ENCODE measurements around the gene SEC31B.

SEC31B gene

GRCh38 chr10:100529475-100530298 lies 10.0 kb upstream of the SEC31B start, which contains the start of gene NDUFB8:
Gene NDUFB8, minus strand, starts transcription at chr10:100529871. Its CDS starts 20 bp downstream, at chr10:100529851.
- peak; percentile 80 for DNase-seq (ENCODE audit: low read depth)

- DNase-seq (ENCODE audit: low read depth) = no peak
Measured at GRCh38 chr10:100528921-100529474, 9.3 kb upstream of the SEC31B start.

- DNase-seq (ENCODE audit: low read depth) = no peak
Measured at GRCh38 chr10:100528123-100528886, 8.6 kb upstream of the SEC31B start.

GRCh38 chr10:100524638-100525037 lies 5.0 kb upstream of the SEC31B start:
- no peak for DNase-seq (ENCODE audit: low read depth)

- DNase-seq (ENCODE audit: low read depth) = no peak
Measured at GRCh38 chr10:100524206-100524605, 4.5 kb upstream of the SEC31B start.

- no peak for DNase-seq (ENCODE audit: low read depth)
Measured at GRCh38 chr10:100522945-100523344, 3.3 kb upstream of the SEC31B start.

- DNase-seq (ENCODE audit: low read depth) = no peak
Measured at GRCh38 chr10:100522107-100522801, 2.6 kb upstream of the SEC31B start.

- no peak for DNase-seq (ENCODE audit: low read depth)
Measured at GRCh38 chr10:100520811-100521210, 1.1 kb upstream of the SEC31B start.

- peak; percentile 45 for DNase-seq (ENCODE audit: low read depth)
Measured at GRCh38 chr10:100518761-100519241, 860 bp downstream of the SEC31B start.

GRCh38 chr10:100516847-100517246 lies 2.8 kb downstream of the SEC31B start:
- DNase-seq (ENCODE audit: low read depth) = no peak

GRCh38 chr10:100515612-100516011 lies 4.0 kb downstream of the SEC31B start:
- DNase-seq (ENCODE audit: low read depth) = no peak

GRCh38 chr10:100510533-100511308 lies 8.9 kb downstream of the SEC31B start:
- DNase-seq (ENCODE audit: low read depth) = peak; percentile 38

- no peak for DNase-seq (ENCODE audit: low read depth)
Measured at GRCh38 chr10:100509241-100509840, 10.3 kb downstream of the SEC31B start.

GRCh38 chr10:100508691-100509150 lies 10.9 kb downstream of the SEC31B start:
- DNase-seq (ENCODE audit: low read depth) = no peak

GRCh38 chr10:100508266-100508665 lies 11.4 kb downstream of the SEC31B start:
- DNase-seq (ENCODE audit: low read depth) = no peak

GRCh38 chr10:100507357-100507732 lies 12.3 kb downstream of the SEC31B start:
- no peak for DNase-seq (ENCODE audit: low read depth)

- DNase-seq (ENCODE audit: low read depth) = no peak
Measured at GRCh38 chr10:100506596-100507356, 12.9 kb downstream of the SEC31B start.

GRCh38 chr10:100505164-100505563 lies 14.5 kb downstream of the SEC31B start:
- no peak for DNase-seq (ENCODE audit: low read depth)

- no peak for DNase-seq (ENCODE audit: low read depth)
Measured at GRCh38 chr10:100504096-100504495, 15.6 kb downstream of the SEC31B start.
